Mesothelial cell of epicardium (in vitro differentiated cells): Measurements from ENCODE around the gene SMG6. TPM values are rescaled to one million over a fixed set of nuclear protein-coding genes. Genes with fewer than 3 reads are reported as not detected.

Source experiments
- DNase-seq, 2 experiments: peaks; one replicate each; pipeline ENCODE4 v3.0.0; 2021; ENCODE audit warnings: low spot score in 2 of 2; ENCODE audit not compliant: unreplicated experiment in 2 of 2
- H3K27ac Mint-ChIP-seq: 2 replicates; pipeline ENCODE4 v1.8.0; 2021; ENCODE audit warnings: mixed read lengths
- H3K27me3 Mint-ChIP-seq: 2 replicates; pipeline ENCODE4 v1.8.0; 2021; ENCODE audit warnings: low read depth, mixed read lengths
- H3K36me3 Mint-ChIP-seq: 2 replicates; pipeline ENCODE4 v1.8.0; 2021; ENCODE audit warnings: mixed read lengths
- H3K4me1 Mint-ChIP-seq: 2 replicates; pipeline ENCODE4 v1.8.0; 2021; ENCODE audit warnings: mixed read lengths
- H3K4me3 Mint-ChIP-seq: 2 replicates; pipeline ENCODE4 v1.8.0; 2021; ENCODE audit warnings: mild to moderate bottlenecking, moderate library complexity, mixed read lengths
- H3K9me3 Mint-ChIP-seq: 2 replicates; pipeline ENCODE4 v1.8.0; 2021; ENCODE audit warnings: mixed read lengths
- microRNA-seq: library from miRNA; unstranded; fragments of <30 nt; microRNA quantifications from one replicate; pipeline ENCODE4 v1.2.0, GENCODE V29; 2021; ENCODE audit warnings: inconsistent platforms, mixed read lengths
- total RNA-seq: library from RNA; stranded (reverse); gene quantifications from 3 replicates; pipeline ENCODE4 v1.2.1, GENCODE V29; 2021
- TF ChIP-seq, protein P1 (sequence below): fragments of 200-600 bp; sonication (generic); IDR thresholded peaks from one replicate; pipeline ENCODE4 v1.5.0; 2021; ENCODE audit warnings: antibody characterized with exemption; ENCODE audit not compliant: unreplicated experiment

Gene SMG6
- total RNA-seq, 1 donor from 2014 or later: 58.3 TPM

GRCh38 chr17:2012499-2012898, 291.1 kb downstream of the SMG6 start:
- H3K36me3 Mint-ChIP-seq: no peaks in the 10 kb centered on the region
- H3K4me1 Mint-ChIP-seq: peaks cover 12% of the 10 kb centered on the region
- H3K9me3 Mint-ChIP-seq: peaks cover 4% of the 10 kb centered on the region
- no peak overlapping the region for H3K27ac Mint-ChIP-seq
- TF ChIP-seq, protein P1, sequence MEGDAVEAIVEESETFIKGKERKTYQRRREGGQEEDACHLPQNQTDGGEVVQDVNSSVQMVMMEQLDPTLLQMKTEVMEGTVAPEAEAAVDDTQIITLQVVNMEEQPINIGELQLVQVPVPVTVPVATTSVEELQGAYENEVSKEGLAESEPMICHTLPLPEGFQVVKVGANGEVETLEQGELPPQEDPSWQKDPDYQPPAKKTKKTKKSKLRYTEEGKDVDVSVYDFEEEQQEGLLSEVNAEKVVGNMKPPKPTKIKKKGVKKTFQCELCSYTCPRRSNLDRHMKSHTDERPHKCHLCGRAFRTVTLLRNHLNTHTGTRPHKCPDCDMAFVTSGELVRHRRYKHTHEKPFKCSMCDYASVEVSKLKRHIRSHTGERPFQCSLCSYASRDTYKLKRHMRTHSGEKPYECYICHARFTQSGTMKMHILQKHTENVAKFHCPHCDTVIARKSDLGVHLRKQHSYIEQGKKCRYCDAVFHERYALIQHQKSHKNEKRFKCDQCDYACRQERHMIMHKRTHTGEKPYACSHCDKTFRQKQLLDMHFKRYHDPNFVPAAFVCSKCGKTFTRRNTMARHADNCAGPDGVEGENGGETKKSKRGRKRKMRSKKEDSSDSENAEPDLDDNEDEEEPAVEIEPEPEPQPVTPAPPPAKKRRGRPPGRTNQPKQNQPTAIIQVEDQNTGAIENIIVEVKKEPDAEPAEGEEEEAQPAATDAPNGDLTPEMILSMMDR: no peak
- no peak for DNase-seq
- H3K27me3 Mint-ChIP-seq: peaks cover 23% of the 10 kb centered on the region
- no peak overlapping the region for H3K4me3 Mint-ChIP-seq

DNA sequence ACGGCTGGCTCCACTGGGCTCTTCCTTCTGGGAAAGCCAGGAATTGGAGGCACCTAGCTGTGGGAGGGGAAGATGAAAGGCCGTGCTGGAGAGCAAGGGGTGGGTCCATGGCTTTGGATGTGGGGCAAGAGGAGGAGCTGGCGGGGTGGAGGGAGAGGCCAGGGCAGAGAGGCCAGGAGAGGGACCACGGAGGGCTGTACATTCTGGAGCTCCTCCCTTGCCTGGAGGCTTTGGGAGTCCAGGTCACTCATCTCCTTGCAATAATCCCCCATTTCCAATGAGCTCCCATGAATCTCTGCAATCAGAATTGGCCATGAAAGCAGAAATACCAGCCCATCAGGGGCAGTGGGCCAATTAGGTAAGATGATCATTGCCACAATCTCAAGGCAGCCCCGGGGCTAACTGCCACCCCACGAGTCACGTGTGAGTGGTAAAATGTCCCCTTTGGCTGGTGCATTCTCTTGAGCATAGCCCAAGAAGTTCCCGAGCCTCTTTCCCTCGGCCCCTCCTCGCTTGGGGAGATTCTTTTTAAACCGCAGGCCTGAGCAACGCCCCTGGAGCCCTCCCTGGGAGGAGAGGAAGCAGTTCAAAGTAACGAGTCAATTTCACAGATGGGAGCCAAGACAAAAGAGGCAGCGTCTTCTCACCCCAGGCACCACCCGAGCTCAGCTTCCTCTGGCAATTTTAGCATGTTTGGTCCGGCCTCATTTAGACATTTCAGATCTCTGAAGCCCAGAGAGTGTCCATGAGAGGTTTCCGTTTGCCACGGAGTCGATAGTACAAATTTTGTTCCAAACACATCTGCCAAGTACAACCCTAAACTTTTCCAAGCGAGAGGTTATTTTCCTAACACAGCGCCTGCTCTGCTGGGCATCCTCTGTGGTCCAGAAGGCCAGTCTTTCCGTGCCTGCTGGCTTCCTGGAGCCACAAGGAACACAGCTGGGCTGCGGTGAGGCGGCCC, 291.9 kb downstream of the SMG6 start:
- peaks cover 12% of the 10 kb centered on the region for H3K4me1 Mint-ChIP-seq
- TF ChIP-seq, protein P1: no peak
- H3K27ac Mint-ChIP-seq: no peak overlapping the region
- no peaks in the 10 kb centered on the region for H3K36me3 Mint-ChIP-seq
- peaks cover 19% of the 10 kb centered on the region for H3K27me3 Mint-ChIP-seq
- H3K9me3 Mint-ChIP-seq: peaks cover 4% of the 10 kb centered on the region
- no peak for DNase-seq
- H3K4me3 Mint-ChIP-seq: no peak overlapping the region

Small RNA genes lying within 50 kb of the gene (microRNA-seq; reads per million reads assigned to microRNA genes)
- gene MIR132 (1,002 reads per million, percentile 80 among the genes with 10 or more reads in this experiment), gene MIR212 (31.7 reads per million, percentile 51 among the genes with 10 or more reads in this experiment)

Other genes with a start within 250 kb of the SMG6 start
- 97.9 to 99.3 TPM (median 98.9 TPM) in 3 replicates for gene HIC1, start 248.7 kb downstream of the SMG6 start, total RNA-seq
- gene SRR, start 165 bp upstream of the SMG6 start, total RNA-seq: 13.4 to 17.6 TPM (median 16.0 TPM) in 3 replicates
- gene TSR1, start 32.7 kb upstream of the SMG6 start, total RNA-seq: 37.7 to 41.4 TPM (median 40.6 TPM) in 3 replicates
- 79.2 to 80.9 TPM (median 79.3 TPM) in 3 replicates for gene SGSM2, start 33.7 kb upstream of the SMG6 start, total RNA-seq
- gene MNT, start 97.3 kb upstream of the SMG6 start, total RNA-seq: 47.5 to 49.1 TPM (median 48.3 TPM) in 3 replicates
- 39.6 to 42.3 TPM (median 41.8 TPM) in 3 replicates for gene METTL16, start 208.1 kb upstream of the SMG6 start, total RNA-seq